Liver (tissue), 9 donors: ENCODE data around the gene IMPA2. TPM values are rescaled to one million over a fixed set of nuclear protein-coding genes. Genes with fewer than 3 reads are reported as not detected.

Experiments used
- DNase-seq: peaks from one replicate; pipeline ENCODE4 v3.0.0-alpha.2; 2017; ENCODE audit warnings: low spot score
- H3K27ac ChIP-seq, 2 donors: one replicate each; pipeline ENCODE4 v1.7.0; 2013; ENCODE audit warnings: inconsistent platforms in 2 of 2, low read length in 2 of 2, control low read depth in 1 of 2, low read depth in 1 of 2, mild to moderate bottlenecking in 1 of 2
- H3K27me3 ChIP-seq, 4 donors: one replicate each; pipeline versions ENCODE4 v1.6.1 to v1.7.0; 2013; ENCODE audit warnings: low read length in 3 of 4, inconsistent platforms in 1 of 4, mild to moderate bottlenecking in 1 of 4, moderate library complexity in 1 of 4; ENCODE audit not compliant: control insufficient read depth in 4 of 4, insufficient read depth in 4 of 4
- H3K36me3 ChIP-seq, 4 donors: one replicate each; pipeline versions ENCODE4 v1.6.1 to v1.7.0; 2013; ENCODE audit warnings: low read length in 3 of 4, mild to moderate bottlenecking in 3 of 4, low read depth in 1 of 4, moderate library complexity in 1 of 4; ENCODE audit not compliant: control insufficient read depth in 4 of 4, insufficient read depth in 3 of 4
- H3K4me1 ChIP-seq, 4 donors: one replicate each; pipeline versions ENCODE4 v1.6.1 to v1.7.0; 2013; ENCODE audit warnings: low read length in 3 of 4, mild to moderate bottlenecking in 3 of 4, moderate library complexity in 1 of 4; ENCODE audit not compliant: control insufficient read depth in 4 of 4, insufficient read depth in 4 of 4
- H3K4me3 ChIP-seq, 3 donors: one replicate each; pipeline versions ENCODE4 v1.6.1 to v1.7.0; 2013; ENCODE audit warnings: low read length in 3 of 3, control low read depth in 1 of 3, low read depth in 1 of 3, mild to moderate bottlenecking in 1 of 3
- H3K9ac ChIP-seq, 2 donors: one replicate each; pipeline ENCODE4 v1.7.0; 2013; ENCODE audit warnings: low read length in 2 of 2, mild to moderate bottlenecking in 2 of 2, moderate library complexity in 2 of 2, control low read depth in 1 of 2, low read depth in 1 of 2
- H3K9me3 ChIP-seq, 4 donors: one replicate each; pipeline versions ENCODE4 v1.6.1 to v1.7.0; 2013; ENCODE audit warnings: low read length in 3 of 4; ENCODE audit not compliant: control insufficient read depth in 4 of 4
- EGR1 ChIP-seq, 2 donors: IDR thresholded peaks; 2 replicates each; pipeline ENCODE4 v1.6.1; 2016 to 2018; ENCODE audit warnings: antibody characterized with exemption in 2 of 2, low read depth in 2 of 2
- FOXA1 ChIP-seq: IDR thresholded peaks from 2 replicates; pipeline ENCODE4 v1.6.1; 2016; ENCODE audit warnings: antibody characterized with exemption
- FOXA2 ChIP-seq: IDR thresholded peaks from 2 replicates; pipeline ENCODE4 v1.6.1; 2016; ENCODE audit warnings: antibody characterized with exemption
- GABPA ChIP-seq, 2 donors: IDR thresholded peaks in 1 of 2; conservative IDR thresholded peaks in 1 of 2; 2 replicates each; pipeline ENCODE4 v1.6.1; 2016; ENCODE audit warnings: antibody characterized with exemption in 2 of 2, mild to moderate bottlenecking in 1 of 2, moderate library complexity in 1 of 2
- HNF4A ChIP-seq, 2 donors: conservative IDR thresholded peaks; 2 replicates each; pipeline ENCODE4 v1.6.1; 2016; ENCODE audit warnings: antibody characterized with exemption in 2 of 2, mild to moderate bottlenecking in 2 of 2
- HNF4G ChIP-seq: IDR thresholded peaks from 2 replicates; pipeline ENCODE4 v1.6.1; 2016; ENCODE audit warnings: antibody characterized with exemption
- JUND ChIP-seq, 2 donors: IDR thresholded peaks; 2 replicates each; pipeline ENCODE4 v1.6.1; 2016; ENCODE audit warnings: antibody characterized with exemption in 2 of 2
- NR2F2 ChIP-seq: IDR thresholded peaks from 2 replicates; pipeline ENCODE4 v1.6.1; 2016; ENCODE audit warnings: antibody characterized with exemption
- RAD21 ChIP-seq, 2 donors: IDR thresholded peaks; 2 replicates each; pipeline ENCODE4 v1.6.1; 2016; ENCODE audit warnings: antibody characterized with exemption in 2 of 2, mild to moderate bottlenecking in 2 of 2
- RXRA ChIP-seq, 2 donors: IDR thresholded peaks; 2 replicates each; pipeline ENCODE4 v1.6.1; 2017 to 2018; ENCODE audit warnings: antibody characterized with exemption in 2 of 2, mild to moderate bottlenecking in 1 of 2
- SP1 ChIP-seq: IDR thresholded peaks from 2 replicates; pipeline ENCODE4 v1.6.1; 2018; ENCODE audit warnings: antibody characterized with exemption, mild to moderate bottlenecking
- TAF1 ChIP-seq: conservative IDR thresholded peaks from 2 replicates; pipeline ENCODE4 v1.6.1; 2016; ENCODE audit warnings: antibody characterized with exemption, mild to moderate bottlenecking
- YY1 ChIP-seq: IDR thresholded peaks from 2 replicates; pipeline ENCODE4 v1.6.1; 2016; ENCODE audit warnings: antibody characterized with exemption, mild to moderate bottlenecking
- ZBTB33 ChIP-seq: IDR thresholded peaks from 2 replicates; pipeline ENCODE4 v1.6.1; 2016; ENCODE audit warnings: antibody characterized with exemption
- WGBS: extraction: QIAGEN DNeasy Blood & Tissue Kit; methylation state at CpG from one replicate; pipeline ENCODE4 v1.1.7; 2013; 5-methylcytosine and 5-hydroxymethylcytosine counted together
- polyA plus RNA-seq, 2 donors: library from polyadenylated mRNA; stranded (reverse) in 1 of 2; unstranded in 1 of 2; fragments of 200-250 nt in 1 of 2; fragments of >200 nt in 1 of 2; fragmentation: Nextera tagmentation in 1 of 2; extraction: Ambion mirVana in 1 of 2; gene quantifications; one replicate each; pipeline versions ENCODE4 v1.2.1 to v1.2.3, GENCODE V29; 2013 to 2015
- total RNA-seq, 2 donors: library from RNA; depleted of rRNA; stranded (reverse); fragments of >200 nt; gene quantifications; one replicate each; pipeline ENCODE4 v1.2.3, GENCODE V29; 2014
- TF ChIP-seq, protein P1 (sequence below): IDR thresholded peaks from 2 replicates; pipeline ENCODE4 v1.6.1; 2016; ENCODE audit warnings: antibody characterized with exemption
- TF ChIP-seq, protein P2 (sequence below): IDR thresholded peaks from 2 replicates; pipeline ENCODE4 v1.6.1; 2016; ENCODE audit warnings: antibody characterized with exemption, mild to moderate bottlenecking
- TF ChIP-seq, protein P3 (sequence below): fragments of 150-350 bp; IDR thresholded peaks from 2 replicates; pipeline ENCODE4 v1.5.1; 2017; ENCODE audit warnings: improper control_type of control experiment, low read depth, low read length; ENCODE audit not compliant: missing input control
- TF ChIP-seq, protein P4 (sequence below): IDR thresholded peaks from 2 replicates; pipeline ENCODE4 v1.6.1; 2016; ENCODE audit warnings: antibody characterized with exemption
- donor health status: healthy.
- donor health status: healthy.
- donor health status: healthy.
- donor health status: healthy.
- donor health status: healthy.

The IMPA2 gene
- total and polyA plus RNA-seq, 4 donors = 27.5 to 55.8 (median 48.2) TPM

- Histone ChIP-seq H3K27me3 (no peaks in the 10 kb centered on the region), H3K9ac (no peak overlapping the region), H3K4me3 (no peak overlapping the region), H3K4me1 (peaks cover 20 to 72% (median 49%) of the 10 kb centered on the region in 4 donors), H3K36me3 (peaks cover 0 to 2% (median 0%) of the 10 kb centered on the region in 4 donors), H3K9me3 (no peaks in the 10 kb centered on the region), H3K27ac (peak overlapping the region; percentile 49 to 59)
- WGBS = 66% methylated on average over 19 of the region's 19 CpGs
- DNase-seq = no peak
- TF ChIP-seq NR2F2 (peak; percentile 41), YY1 (no peak)
These were observed 30.7 kb downstream of the IMPA2 start for GRCh38 chr18:12011957-12012549.

DNA sequence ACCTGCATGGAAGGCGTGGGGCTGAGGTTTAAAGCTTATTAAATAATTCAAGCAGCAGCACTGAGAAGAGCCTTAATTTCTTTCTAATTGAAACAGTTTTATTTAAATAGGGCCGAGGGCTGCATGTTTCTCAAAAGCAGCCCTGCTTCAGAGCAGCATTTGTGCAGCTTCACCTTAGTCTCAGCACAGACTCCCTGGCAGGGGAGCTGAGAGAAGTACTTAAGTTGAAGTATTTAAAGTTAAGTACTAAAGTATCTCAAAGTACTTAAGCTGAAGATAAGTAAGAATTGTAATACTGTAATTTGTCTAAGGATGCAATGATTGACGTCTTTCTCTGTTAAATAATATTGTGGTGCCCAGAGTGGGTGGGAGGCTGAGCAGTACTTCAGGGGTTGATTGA lies 31.4 kb downstream of the IMPA2 start:
- no peak overlapping the region for H3K4me3 ChIP-seq
- TF ChIP-seq, protein P1, sequence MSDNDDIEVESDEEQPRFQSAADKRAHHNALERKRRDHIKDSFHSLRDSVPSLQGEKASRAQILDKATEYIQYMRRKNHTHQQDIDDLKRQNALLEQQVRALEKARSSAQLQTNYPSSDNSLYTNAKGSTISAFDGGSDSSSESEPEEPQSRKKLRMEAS = no peak
- no peak for TF ChIP-seq RXRA (IDR thresholded peaks at IDR 0.05)
- H3K4me1 ChIP-seq = peaks cover 21 to 78% (median 52%) of the 10 kb centered on the region in 4 donors
- H3K9me3 ChIP-seq = no peaks in the 10 kb centered on the region
- 59% methylated on average over 3 of the region's 3 CpGs for WGBS
- H3K9ac ChIP-seq = no peak overlapping the region
- H3K27me3 ChIP-seq = no peaks in the 10 kb centered on the region
- DNase-seq = no peak
- no peak overlapping the region for H3K27ac ChIP-seq
- H3K36me3 ChIP-seq = peaks cover 0 to 2% (median 0%) of the 10 kb centered on the region in 4 donors

DNA sequence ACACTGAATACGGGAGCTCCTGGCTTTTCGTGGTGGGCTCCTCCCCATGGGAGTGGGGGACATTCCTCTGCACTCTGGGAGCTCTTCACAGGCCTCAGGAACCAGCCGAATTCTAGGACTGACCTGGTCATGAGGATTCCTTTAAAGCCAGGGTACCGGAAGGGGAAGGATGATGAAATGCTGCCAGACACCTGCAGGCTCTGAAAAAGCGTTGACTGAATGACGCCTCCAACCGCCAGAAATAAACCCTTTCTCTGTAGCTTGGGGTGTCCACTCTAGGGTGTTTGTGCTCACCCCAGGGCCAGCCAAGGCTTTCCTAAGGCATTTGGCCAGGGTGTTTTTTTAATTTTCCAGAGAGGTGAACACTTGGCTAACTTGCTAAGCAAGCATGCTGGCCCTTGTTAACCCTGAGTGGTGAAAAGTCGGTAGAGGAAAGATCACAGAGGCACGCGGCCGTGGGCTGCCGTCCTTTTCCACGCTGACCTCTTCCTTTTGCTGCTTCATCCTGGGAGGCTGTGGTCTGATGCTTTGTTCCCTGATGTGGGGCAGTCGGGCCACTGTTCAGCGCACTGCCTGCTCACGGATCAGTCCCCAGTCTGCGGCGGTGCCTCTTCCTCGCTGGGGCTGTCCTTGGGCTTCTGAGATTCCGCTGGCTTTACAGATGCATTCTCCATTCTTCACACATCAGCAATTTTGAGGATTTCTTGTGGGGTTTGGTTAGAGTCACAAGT lies 32.0 kb downstream of the IMPA2 start:
- no peak overlapping the region for H3K27ac ChIP-seq
- no peak overlapping the region for H3K9ac ChIP-seq
- peaks cover 20 to 74% (median 49%) of the 10 kb centered on the region in 4 donors for H3K4me1 ChIP-seq
- H3K4me3 ChIP-seq = no peak overlapping the region
- DNase-seq = no peak
- 94% methylated on average over 20 of the region's 20 CpGs for WGBS
- H3K27me3 ChIP-seq = no peaks in the 10 kb centered on the region
- H3K9me3 ChIP-seq = no peaks in the 10 kb centered on the region
- peaks cover 0 to 2% (median 0%) of the 10 kb centered on the region in 4 donors for H3K36me3 ChIP-seq
- TF ChIP-seq HNF4G (no peak), HNF4A (conservative IDR thresholded peaks at IDR 0.05) (no peak), GABPA (IDR thresholded peaks at IDR 0.05 in 1 of 2, conservative IDR thresholded peaks at IDR 0.05 in 1 of 2) (no peak), ZBTB33 (no peak), FOXA1 (no peak), JUND (IDR thresholded peaks at IDR 0.05) (no peak), SP1 (no peak), RAD21 (IDR thresholded peaks at IDR 0.05) (no peak), RXRA (IDR thresholded peaks at IDR 0.05) (no peak), FOXA2 (no peak), NR2F2 (no peak), TAF1 (no peak), EGR1 (IDR thresholded peaks at IDR 0.05; ENCODE audit: low read depth in 2 of 2) (no peak), YY1 (no peak)
- TF ChIP-seq, protein P2, sequence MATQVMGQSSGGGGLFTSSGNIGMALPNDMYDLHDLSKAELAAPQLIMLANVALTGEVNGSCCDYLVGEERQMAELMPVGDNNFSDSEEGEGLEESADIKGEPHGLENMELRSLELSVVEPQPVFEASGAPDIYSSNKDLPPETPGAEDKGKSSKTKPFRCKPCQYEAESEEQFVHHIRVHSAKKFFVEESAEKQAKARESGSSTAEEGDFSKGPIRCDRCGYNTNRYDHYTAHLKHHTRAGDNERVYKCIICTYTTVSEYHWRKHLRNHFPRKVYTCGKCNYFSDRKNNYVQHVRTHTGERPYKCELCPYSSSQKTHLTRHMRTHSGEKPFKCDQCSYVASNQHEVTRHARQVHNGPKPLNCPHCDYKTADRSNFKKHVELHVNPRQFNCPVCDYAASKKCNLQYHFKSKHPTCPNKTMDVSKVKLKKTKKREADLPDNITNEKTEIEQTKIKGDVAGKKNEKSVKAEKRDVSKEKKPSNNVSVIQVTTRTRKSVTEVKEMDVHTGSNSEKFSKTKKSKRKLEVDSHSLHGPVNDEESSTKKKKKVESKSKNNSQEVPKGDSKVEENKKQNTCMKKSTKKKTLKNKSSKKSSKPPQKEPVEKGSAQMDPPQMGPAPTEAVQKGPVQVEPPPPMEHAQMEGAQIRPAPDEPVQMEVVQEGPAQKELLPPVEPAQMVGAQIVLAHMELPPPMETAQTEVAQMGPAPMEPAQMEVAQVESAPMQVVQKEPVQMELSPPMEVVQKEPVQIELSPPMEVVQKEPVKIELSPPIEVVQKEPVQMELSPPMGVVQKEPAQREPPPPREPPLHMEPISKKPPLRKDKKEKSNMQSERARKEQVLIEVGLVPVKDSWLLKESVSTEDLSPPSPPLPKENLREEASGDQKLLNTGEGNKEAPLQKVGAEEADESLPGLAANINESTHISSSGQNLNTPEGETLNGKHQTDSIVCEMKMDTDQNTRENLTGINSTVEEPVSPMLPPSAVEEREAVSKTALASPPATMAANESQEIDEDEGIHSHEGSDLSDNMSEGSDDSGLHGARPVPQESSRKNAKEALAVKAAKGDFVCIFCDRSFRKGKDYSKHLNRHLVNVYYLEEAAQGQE = no peak
- TF ChIP-seq, protein P1 = no peak
- TF ChIP-seq, protein P3, sequence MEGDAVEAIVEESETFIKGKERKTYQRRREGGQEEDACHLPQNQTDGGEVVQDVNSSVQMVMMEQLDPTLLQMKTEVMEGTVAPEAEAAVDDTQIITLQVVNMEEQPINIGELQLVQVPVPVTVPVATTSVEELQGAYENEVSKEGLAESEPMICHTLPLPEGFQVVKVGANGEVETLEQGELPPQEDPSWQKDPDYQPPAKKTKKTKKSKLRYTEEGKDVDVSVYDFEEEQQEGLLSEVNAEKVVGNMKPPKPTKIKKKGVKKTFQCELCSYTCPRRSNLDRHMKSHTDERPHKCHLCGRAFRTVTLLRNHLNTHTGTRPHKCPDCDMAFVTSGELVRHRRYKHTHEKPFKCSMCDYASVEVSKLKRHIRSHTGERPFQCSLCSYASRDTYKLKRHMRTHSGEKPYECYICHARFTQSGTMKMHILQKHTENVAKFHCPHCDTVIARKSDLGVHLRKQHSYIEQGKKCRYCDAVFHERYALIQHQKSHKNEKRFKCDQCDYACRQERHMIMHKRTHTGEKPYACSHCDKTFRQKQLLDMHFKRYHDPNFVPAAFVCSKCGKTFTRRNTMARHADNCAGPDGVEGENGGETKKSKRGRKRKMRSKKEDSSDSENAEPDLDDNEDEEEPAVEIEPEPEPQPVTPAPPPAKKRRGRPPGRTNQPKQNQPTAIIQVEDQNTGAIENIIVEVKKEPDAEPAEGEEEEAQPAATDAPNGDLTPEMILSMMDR = no peak
- TF ChIP-seq, protein P4, sequence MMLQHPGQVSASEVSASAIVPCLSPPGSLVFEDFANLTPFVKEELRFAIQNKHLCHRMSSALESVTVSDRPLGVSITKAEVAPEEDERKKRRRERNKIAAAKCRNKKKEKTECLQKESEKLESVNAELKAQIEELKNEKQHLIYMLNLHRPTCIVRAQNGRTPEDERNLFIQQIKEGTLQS = no peak
